WTC11 (cell line): ENCODE results near the gene MED12L. TPM values are rescaled to one million over a fixed set of nuclear protein-coding genes. Genes with fewer than 3 reads are reported as not detected.

Source experiments
- ATAC-seq: fragments of 200-7000 bp; cut with Tn5 transposase; 2 replicates; pipeline ENCODE4 v1.10.0; 2021; ENCODE audit warnings: mild to moderate bottlenecking, moderate library complexity
- CTCF ChIA-PET: fragments of 300-600 bp; sonication (Branson Sonifier 250); formaldehyde crosslinking; loops from one replicate; lab custom pipeline; 2021; ENCODE audit warnings: antibody characterized with exemption; lab: Charles Lee
- POLR2A ChIA-PET: fragments of 350-600 bp; sonication (Branson Sonifier 250); formaldehyde crosslinking; loops from one replicate; lab custom pipeline; 2021; ENCODE audit warnings: antibody characterized with exemption; lab: Charles Lee
- DNase-seq: peaks from one replicate; pipeline ENCODE4 v3.0.0; 2021; ENCODE audit warnings: low spot score
- H3K27ac Mint-ChIP-seq: 2 replicates; pipeline ENCODE4 v1.8.0; 2021; ENCODE audit warnings: mixed read lengths
- H3K27me3 Mint-ChIP-seq: 2 replicates; pipeline ENCODE4 v1.8.0; 2021; ENCODE audit warnings: low read depth, mild to moderate bottlenecking, moderate library complexity, mixed read lengths
- H3K36me3 Mint-ChIP-seq: 2 replicates; pipeline ENCODE4 v1.8.0; 2021; ENCODE audit warnings: mixed read lengths
- H3K4me1 Mint-ChIP-seq: 2 replicates; pipeline ENCODE4 v1.8.0; 2022; ENCODE audit warnings: mixed read lengths
- H3K4me3 Mint-ChIP-seq: 2 replicates; pipeline ENCODE4 v1.8.0; 2021; ENCODE audit warnings: mild to moderate bottlenecking, moderate library complexity, mixed read lengths
- H3K9me3 Mint-ChIP-seq: 2 replicates; pipeline ENCODE4 v1.8.0; 2021; ENCODE audit warnings: mixed read lengths
- CBFB ChIP-seq: sonication (generic); formaldehyde crosslinking; IDR thresholded peaks from 2 replicates; pipeline ENCODE4 v1.8.1; 2022; ENCODE audit warnings: mild to moderate bottlenecking, low read depth, missing genetic modification reagents
- CTCF ChIP-seq: fragments of 200-600 bp; IDR thresholded peaks from 2 replicates; pipeline ENCODE4 v1.8.0; 2022; ENCODE audit warnings: antibody characterized with exemption
- FOXP4 ChIP-seq: sonication (generic); formaldehyde crosslinking; IDR thresholded peaks from 2 replicates; pipeline ENCODE4 v1.8.0; 2022; ENCODE audit warnings: mild to moderate bottlenecking, missing genetic modification reagents
- GABPB1 ChIP-seq: sonication (generic); formaldehyde crosslinking; IDR thresholded peaks from 2 replicates; pipeline ENCODE4 v1.8.1; 2023; ENCODE audit warnings: mild to moderate bottlenecking, missing genetic modification reagents
- JUN ChIP-seq: sonication (generic); formaldehyde crosslinking; IDR thresholded peaks from 2 replicates; pipeline ENCODE4 v1.8.0; 2023; ENCODE audit warnings: mild to moderate bottlenecking, missing genetic modification reagents
- OVOL2 ChIP-seq: fragments of 250-450 bp; sonication (Bioruptor Pico); IDR thresholded peaks from 2 replicates; pipeline ENCODE4 v1.9.0; 2021; ENCODE audit warnings: mild to moderate bottlenecking, borderline replicate concordance
- PRDM15 ChIP-seq: sonication (generic); formaldehyde crosslinking; IDR thresholded peaks from 2 replicates; pipeline ENCODE4 v1.8.0; 2022; ENCODE audit warnings: missing genetic modification reagents
- SMAD3 ChIP-seq: sonication (generic); formaldehyde crosslinking; IDR thresholded peaks from 2 replicates; pipeline ENCODE4 v1.8.0; 2022; ENCODE audit warnings: missing genetic modification reagents, mild to moderate bottlenecking, borderline replicate concordance
- ZBTB43 ChIP-seq: sonication (generic); formaldehyde crosslinking; IDR thresholded peaks from 2 replicates; pipeline ENCODE4 v1.8.1; 2023; ENCODE audit warnings: mild to moderate bottlenecking, missing genetic modification reagents
- ZNF121 ChIP-seq: sonication (generic); formaldehyde crosslinking; IDR thresholded peaks from 2 replicates; pipeline ENCODE4 v1.8.0; 2023; ENCODE audit warnings: missing genetic modification reagents
- ZNF232 ChIP-seq: sonication (generic); formaldehyde crosslinking; IDR thresholded peaks from 2 replicates; pipeline ENCODE4 v1.8.0; 2022; ENCODE audit warnings: mild to moderate bottlenecking, missing genetic modification reagents
- ZNF423 ChIP-seq: fragments of 250-450 bp; sonication (Bioruptor Pico); IDR thresholded peaks from 2 replicates; pipeline ENCODE4 v2.1.2; 2022; ENCODE audit warnings: mild to moderate bottlenecking, moderate library complexity
- total RNA-seq: library from RNA; stranded (reverse); gene quantifications from 3 replicates; pipeline ENCODE4 v1.2.3, GENCODE V29; 2021

Gene MED12L
- total RNA-seq, 1 experiment from 2014 or later = 27.4 TPM

GRCh38 chr3:151144016-151144415 is 58.6 kb downstream of the MED12L start (continued):
- TF ChIP-seq ZBTB43 (CRISPR knock-in tag) (no peak), CTCF (no peak), ZNF423 (CRISPR knock-in tag) (no peak)

GRCh38 chr3:151144760-151145159 is 59.3 kb downstream of the MED12L start:
- DNase-seq (no peak), ATAC-seq (no peak)
- Mint-ChIP-seq H3K27ac (peak overlapping the region; percentile 15), H3K36me3 (peaks cover under 1% of the 10 kb centered on the region; the same call in 1 of the 2 replicates), H3K4me1 (peaks cover 10% of the 10 kb centered on the region; the same call in 1 of the 2 replicates), H3K9me3 (no peaks in the 10 kb centered on the region), H3K27me3 (no peaks in the 10 kb centered on the region), H3K4me3 (no peak overlapping the region)
- TF ChIP-seq SMAD3 (no peak), OVOL2 (CRISPR knock-in tag) (no peak), FOXP4 (CRISPR knock-in tag) (no peak), ZNF121 (CRISPR knock-in tag) (no peak)
- CTCF ChIA-PET = interaction anchor here (0.6 to 6.5 kb wide), 7 partner anchors 11 to 357 kb away, joined by 3 to 44 read pairs (median 12); partner anchors contain the start of gene MED12L
- POLR2A ChIA-PET = interaction anchor here (0.5 kb wide), 1 partner anchor 199 kb away, joined by 3 read pairs; no protein-coding TSS in a partner anchor

GRCh38 chr3:151145713-151146070 is 60.2 kb downstream of the MED12L start:
- DNase-seq (peak; percentile 17), ATAC-seq (peak; percentile 54)
- TF ChIP-seq ZNF423 (CRISPR knock-in tag) (peak; percentile 4; the same call in 1 of the 2 replicates), GABPB1 (CRISPR knock-in tag) (no peak), JUN (CRISPR knock-in tag) (no peak), PRDM15 (CRISPR knock-in tag) (peak; percentile 40; the same call in 1 of the 2 replicates), CBFB (CRISPR knock-in tag) (no peak), ZNF232 (CRISPR knock-in tag) (no peak)
- peaks cover 2% of the 10 kb centered on the region; the same call in 1 of the 2 replicates for H3K36me3 Mint-ChIP-seq
- ChIA-PET POLR2A (interaction anchor here (0.8 kb wide), 1 partner anchor 59 kb away, joined by 3 read pairs; no protein-coding TSS in a partner anchor), CTCF (interaction anchor here (0.7 to 6.5 kb wide), 14 partner anchors 10 to 358 kb away, joined by 3 to 44 read pairs (median 6); partner anchors contain the start of gene MED12L)
- H3K27ac Mint-ChIP-seq = no peak overlapping the region
- peaks cover 10% of the 10 kb centered on the region; the same call in 1 of the 2 replicates for H3K4me1 Mint-ChIP-seq
- H3K9me3 Mint-ChIP-seq = no peaks in the 10 kb centered on the region
- no peaks in the 10 kb centered on the region for H3K27me3 Mint-ChIP-seq
- H3K4me3 Mint-ChIP-seq = no peak overlapping the region
